GM19193 (cell line): Measurements from ENCODE around the gene OMD.

ENCODE experiments used
- POLR2A ChIP-seq: IDR thresholded peaks from 4 replicates; pipeline ENCODE4 v1.6.1; 2011; ENCODE audit not compliant: insufficient read depth, insufficient read length; ENCODE audit errors: extremely low read depth

Gene OMD

DNA sequence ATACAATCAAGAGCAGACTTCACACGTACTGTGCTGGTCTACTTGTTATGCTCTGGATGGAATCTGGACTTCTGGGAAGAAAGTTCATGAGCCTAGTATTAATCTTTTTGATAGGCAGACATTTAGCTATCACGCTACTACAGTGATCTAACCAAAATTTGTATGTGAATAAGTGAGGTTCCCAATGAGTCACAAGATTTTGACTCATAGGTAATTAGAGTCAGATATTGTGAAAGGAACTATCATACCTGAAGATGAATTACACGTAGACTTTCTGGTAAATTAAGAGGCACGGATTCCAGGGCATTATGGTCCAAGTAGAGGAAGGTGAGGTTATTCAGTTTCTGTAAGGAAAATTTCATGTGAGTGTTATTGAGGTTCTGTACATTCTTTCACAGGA lies 38.3 kb downstream of the OMD start:
- TF ChIP-seq POLR2A, result no peak

- no peak for TF ChIP-seq POLR2A
Observed at GRCh38 chr9:92385477-92385876, 38.8 kb downstream of the OMD start.

DNA sequence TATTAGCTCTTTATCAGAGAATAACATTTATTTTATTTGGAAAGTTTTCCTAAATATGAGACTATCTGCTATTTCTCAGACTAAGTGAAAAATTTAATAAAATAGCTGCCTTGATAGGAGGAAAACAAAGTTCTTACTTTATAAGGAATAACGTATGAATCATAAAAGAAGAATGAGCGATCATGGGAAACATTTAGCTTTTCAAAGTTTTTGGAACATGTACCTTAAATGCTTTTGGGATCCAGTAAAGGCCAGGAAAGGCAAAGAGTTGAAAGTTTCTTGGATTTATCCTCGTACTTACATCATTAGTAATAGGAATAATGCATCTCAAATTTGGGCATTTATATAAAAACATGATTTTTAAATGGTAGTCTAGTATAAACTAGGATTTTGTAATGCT lies 39.3 kb downstream of the OMD start:
- TF ChIP-seq POLR2A, result no peak

DNA sequence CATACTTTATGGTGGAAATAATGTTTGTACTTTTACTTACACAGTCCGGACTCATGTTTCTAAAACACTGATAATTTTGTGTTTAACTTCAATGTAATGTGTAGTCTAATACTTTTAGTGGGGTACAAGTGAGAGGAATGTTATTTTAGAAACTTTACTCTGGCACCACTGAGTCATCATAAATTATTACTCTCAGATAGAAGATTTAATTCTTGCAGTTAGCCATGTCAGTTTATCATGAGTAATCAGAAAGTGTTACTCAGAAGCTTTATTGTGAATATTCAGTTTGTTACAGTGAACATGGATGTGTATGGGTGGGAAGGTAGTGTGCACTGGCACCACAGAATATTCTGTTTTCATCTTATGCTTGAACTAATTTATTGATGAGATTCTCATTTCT lies 39.9 kb downstream of the OMD start:
- TF ChIP-seq POLR2A, result no peak

DNA sequence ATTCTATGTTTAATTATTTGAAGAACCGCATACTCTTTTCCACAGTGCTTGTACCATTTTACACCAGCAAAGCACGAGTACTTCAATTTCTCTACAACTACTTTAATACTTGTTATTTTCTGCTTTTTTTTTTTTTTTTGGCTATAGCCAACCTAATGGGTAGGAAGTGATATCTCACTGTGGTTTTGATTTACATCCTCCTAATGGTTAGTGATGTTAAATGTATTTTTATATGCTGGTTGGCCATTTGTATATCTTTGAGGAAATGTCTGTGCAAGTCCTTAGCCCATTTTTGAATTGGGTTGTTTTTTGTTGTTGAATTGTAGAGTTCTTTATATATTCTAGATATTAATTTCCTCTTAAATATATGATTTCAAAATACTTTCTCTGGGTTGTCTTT lies 42.5 kb downstream of the OMD start:
- no peak for TF ChIP-seq POLR2A

DNA sequence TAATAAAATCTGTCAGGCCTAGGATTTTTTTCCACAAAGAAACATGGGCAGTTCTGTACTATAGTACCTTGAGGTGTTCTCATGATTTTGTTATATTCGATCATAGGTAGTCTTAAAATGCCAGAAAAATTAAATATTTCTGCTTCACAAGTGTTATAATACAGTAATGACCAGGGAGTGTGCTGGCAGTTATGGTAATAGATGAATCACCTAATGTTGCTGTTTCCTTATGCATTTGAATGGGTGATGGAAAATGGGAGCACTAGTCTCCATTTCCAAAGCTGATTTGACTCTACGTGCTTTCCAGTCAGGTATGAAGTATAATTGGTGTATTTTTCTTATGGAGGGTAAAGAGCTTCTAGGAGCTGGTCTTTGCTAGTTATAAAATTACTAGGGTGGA lies 43.7 kb downstream of the OMD start:
- TF ChIP-seq POLR2A, result no peak

DNA sequence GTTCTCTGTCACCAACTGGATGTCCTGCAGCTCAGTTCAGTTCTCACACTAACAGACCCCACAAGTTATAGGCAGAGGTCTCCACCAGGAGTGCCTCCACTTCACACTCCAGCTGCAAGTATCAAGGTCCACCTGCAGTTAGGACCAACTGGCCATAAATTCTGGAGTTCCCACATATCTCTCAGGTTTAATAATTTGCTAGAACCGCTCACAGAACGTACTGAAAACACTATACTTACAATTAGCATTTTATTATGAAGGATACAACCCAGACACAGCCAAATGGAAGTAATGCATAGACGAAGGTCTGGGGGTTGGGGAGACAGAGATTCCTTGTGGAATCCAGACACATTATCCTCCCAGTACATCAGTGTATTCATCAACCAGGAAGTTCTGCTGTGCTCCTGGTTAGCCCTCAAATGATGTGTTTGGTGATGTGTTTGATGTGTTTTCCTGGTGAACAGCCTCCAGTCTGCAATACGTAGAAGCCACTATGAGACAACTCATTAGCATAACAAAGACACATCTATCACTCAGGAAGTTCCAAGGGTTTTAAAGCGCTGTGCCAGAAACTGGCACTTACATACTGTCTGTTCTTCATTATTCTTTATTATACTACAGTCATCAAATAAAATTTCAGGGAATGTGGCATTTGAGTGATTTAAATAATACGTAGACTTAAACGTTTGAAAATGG lies 45.3 kb downstream of the OMD start:
- TF ChIP-seq POLR2A, result no peak

GRCh38 chr9:92377876-92378275 lies 46.4 kb downstream of the OMD start:
- TF ChIP-seq POLR2A, result no peak

- no peak for TF ChIP-seq POLR2A
Observed at GRCh38 chr9:92373167-92373566, 51.1 kb downstream of the OMD start.

GRCh38 chr9:92369075-92369474 lies 55.2 kb downstream of the OMD start:
- no peak for TF ChIP-seq POLR2A
